NK-92 (cell line): ENCODE measurements around the gene TAAR9.

Experiments used
- DNase-seq: peaks from one replicate; lab custom pipeline; 2025; ENCODE audit not compliant: unreplicated experiment; lab: John Stamatoyannopoulos, UW

TAAR9 gene, protein sequence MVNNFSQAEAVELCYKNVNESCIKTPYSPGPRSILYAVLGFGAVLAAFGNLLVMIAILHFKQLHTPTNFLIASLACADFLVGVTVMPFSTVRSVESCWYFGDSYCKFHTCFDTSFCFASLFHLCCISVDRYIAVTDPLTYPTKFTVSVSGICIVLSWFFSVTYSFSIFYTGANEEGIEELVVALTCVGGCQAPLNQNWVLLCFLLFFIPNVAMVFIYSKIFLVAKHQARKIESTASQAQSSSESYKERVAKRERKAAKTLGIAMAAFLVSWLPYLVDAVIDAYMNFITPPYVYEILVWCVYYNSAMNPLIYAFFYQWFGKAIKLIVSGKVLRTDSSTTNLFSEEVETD

DNA sequence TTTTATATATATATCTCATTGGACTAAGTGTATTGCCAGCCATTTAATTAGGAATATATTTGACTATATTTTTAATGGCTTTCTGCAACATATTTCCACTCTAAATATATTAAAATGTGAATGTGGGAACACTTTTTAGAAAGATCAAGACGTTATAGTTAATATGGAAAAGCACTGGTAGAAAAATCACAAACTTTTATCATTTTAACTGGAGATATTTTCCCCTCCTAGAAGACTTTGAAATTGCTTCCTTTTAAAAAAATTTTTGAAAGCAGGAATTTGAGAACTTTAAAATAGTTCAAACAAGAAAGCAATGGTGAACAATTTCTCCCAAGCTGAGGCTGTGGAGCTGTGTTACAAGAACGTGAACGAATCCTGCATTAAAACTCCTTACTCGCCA lies at the start of gene TAAR9:
TAAR9 (plus strand) TSS at position 301 of the 400 bp plus-strand sequence; CDS start at position 314, 13 bp downstream.
- no peak for DNase-seq

DNA sequence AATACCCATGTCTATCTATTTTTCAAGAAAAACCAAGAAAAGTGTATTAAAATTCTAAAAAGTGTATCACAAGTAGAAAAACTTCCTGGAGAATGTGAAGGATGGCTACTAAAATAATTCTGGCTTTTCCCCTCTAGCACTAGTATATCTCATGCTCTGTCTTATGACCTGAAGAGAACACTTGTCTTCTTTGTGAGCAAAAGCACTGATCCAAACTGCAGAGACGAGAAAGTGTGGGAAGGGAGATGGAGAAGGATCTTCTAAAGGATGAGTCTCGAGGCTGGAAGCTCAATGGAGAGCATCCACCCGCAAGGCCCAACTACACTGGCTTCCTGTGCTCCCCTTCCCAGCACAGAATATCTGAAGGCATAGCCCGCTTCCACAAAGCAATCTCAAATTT lies 48.7 kb upstream of the TAAR9 start:
- no peak for DNase-seq

GRCh38 chr6:132490024-132490423 lies 48.1 kb upstream of the TAAR9 start:
- no peak for DNase-seq

DNA sequence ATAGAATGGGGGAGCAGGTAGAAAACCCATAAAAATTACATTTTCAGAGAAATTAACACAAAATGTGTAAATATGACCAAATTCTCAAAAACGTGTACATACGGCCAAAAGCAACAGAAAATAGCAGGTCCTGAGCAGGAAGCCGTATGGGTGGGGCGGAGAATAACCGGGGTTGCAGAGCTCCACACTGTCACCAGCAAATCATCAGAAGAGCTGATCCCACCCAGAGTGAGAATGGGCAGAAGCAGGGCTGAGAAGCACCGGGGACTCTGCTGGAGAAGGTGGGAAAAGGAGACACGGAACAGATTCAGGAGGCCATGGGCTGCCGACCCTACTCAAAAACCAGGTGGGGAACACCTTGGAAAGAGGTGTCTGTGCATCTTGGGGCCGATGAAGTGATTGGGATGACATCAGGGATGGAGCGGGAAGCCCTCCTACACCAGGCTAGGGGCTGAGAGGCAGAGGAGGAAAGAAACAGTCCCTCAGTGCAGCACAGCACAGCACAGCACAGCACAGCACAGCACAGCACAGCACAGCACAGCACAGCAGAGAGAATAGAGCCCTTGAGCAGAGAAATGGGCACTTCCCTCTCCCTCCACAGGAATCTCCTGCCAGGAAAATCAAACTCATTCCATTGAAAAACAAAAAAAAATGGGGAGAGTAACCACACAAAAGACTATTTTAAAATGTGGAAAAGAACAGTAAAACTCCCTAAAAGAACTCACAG lies 47.4 kb upstream of the TAAR9 start:
- no peak for DNase-seq

DNA sequence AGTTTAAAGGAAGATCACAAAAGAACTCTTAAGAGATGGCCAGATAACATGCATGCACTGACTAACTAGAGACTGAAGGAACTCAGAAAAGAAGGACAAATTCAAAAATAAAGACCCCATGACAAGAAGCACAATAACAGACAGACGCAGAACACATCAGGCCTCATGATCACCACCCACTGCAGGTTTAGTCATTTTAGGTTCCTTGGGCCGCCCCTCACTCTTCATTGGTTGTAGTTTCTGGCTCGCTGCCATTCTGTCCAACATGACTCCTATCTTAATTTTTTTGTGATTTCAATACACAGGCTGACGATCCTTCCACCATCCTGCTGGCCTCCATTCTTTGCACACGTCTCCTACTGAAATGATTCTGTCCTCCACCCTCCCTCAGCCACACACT lies 46.8 kb upstream of the TAAR9 start:
- DNase-seq: no peak

DNA sequence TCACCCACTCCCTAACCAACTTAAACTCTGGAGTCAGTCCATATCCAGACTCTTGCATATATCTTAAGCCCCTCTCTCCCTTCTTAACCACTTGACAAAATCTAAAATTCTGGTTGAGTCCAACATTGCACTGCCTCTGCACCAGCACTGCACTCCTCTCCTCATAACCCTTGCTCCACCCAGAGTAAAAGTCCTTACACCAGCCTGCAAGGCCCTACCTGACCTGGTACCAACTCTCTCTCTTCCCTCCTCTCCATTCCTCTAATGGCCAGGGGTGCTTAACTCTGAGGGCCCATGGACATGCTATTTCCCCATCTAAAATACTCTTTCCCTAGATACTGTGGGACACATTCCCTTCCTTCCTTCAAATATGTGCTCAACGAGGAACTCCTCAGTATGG lies 46.2 kb upstream of the TAAR9 start:
- DNase-seq: no peak

DNA sequence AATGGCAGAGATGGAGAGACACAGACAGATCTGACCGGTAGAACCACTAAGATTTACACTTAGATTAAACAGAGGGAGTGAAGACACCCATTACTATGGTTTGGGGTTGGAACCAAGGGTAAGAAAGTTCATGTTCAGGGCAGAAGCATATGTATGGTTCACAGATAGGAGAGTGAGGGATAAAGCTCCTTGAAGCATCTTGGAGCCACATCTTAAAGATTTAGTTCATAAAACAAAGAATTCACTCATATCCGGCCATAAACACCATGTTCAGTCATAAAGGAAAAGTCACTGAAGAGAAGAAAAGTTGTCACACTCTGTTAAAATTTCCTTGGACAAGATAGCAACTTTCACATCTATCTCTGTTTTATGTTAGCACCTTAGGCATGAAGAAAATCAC lies 43.1 kb upstream of the TAAR9 start:
- no peak for DNase-seq

- DNase-seq: no peak
Measured at GRCh38 chr6:132495604-132496079, 42.4 kb upstream of the TAAR9 start.

DNA sequence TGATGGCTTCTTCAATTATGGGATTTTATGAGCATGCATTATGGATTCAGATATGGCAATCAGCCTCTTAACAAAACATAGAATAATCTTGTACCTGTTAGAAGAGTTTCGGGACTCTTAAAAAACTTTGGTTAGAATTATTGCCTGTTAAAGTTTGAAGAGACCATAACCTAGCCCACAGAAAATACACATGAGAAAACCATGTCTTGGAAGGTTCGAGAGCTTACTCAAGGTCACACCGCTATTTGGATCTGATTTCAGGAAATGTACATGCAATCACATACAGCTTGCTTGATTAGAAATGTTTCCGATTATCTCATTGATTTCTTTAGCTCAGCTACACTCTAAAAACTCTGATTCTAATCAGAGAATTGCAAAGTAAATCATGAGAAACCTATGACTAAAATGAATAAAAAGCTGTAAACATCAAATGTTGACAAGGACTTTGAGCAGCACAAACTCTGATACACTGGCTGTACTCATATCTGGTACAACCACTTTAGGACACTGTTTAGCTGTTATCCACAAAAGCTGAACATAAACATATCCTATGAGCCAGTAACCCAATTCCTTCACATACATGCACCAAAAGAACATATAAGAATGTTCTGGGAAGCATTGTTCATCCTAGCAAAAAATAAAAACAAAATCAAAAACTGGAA lies 41.4 kb upstream of the TAAR9 start:
- no peak for DNase-seq

- DNase-seq: no peak
Measured at GRCh38 chr6:132498638-132499037, 39.4 kb upstream of the TAAR9 start.

GRCh38 chr6:132499757-132500156 lies 38.3 kb upstream of the TAAR9 start:
- DNase-seq: no peak

GRCh38 chr6:132504757-132505156 lies 33.3 kb upstream of the TAAR9 start:
- no peak for DNase-seq

DNA sequence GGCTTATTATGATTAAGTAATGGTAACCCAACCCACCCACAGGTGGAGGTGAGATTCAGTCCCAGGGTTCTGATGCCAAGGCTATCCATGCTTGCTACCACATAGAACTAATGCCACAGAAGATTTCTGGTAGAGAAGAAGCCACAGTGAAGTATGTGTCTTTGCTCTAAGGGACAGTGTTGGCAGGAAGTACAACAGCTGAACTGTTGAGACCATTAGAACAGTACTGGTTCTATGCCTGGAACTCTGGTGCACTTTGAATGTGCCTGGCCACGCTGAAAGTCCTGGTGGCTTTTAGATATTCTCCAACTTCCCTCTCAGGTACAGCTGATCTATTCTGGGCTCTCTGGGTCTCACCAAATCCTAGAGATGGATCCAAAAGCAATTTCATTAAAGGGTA lies 32.9 kb upstream of the TAAR9 start:
- no peak for DNase-seq

DNA sequence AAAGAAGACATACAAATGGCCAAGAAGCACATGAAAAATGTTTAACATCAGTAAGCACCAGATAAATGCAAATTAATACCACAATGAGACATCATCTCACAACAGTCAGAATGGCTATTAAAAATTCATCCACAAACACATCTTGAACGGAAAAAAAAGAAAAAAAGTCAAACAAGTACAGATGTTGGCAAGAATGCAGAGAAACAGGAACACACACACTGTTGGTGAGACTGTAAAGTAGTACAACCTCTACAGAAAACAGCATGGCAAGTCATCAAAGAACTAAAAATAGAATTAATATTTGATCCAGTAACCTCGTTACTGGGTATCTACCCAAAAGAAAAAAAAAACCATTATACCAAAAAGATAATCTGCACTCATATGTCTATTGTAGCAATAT lies 31.6 kb upstream of the TAAR9 start:
- no peak for DNase-seq

GRCh38 chr6:132506869-132507808 lies 30.9 kb upstream of the TAAR9 start:
- no peak for DNase-seq

GRCh38 chr6:132511210-132511830 lies 26.8 kb upstream of the TAAR9 start:
- DNase-seq: no peak

DNA sequence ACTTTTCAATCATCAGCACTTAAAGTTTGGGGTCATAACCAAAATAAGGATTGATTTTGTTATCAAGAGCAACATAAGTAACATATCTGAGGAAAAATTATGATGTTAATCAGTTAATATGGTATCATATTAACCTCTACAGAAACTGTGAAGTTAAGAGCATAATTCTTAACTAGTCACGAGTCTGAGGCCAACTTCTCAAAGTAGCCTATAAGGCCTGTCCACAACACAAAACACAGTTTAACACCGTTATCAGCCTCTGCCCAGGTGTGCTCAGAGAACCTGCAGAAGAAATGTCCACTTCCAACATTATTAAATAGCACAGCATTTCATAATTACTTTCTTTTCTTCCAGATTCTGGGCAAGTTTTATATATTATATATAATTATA lies 26.3 kb upstream of the TAAR9 start:
- no peak for DNase-seq

DNA sequence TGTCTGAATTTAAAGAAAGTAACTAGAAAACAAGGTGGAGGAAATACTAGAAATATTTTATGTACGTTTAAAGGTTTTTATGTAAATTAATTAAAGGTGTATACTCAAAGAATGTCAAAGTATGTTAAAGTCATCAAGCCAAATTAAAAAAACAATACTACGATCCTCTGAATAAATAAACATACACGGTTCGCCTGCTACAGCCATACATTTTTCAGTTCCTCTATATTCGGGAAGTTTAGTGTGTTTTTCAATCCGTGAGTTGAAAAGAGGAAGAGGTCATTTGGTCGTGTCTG lies 25.8 kb upstream of the TAAR9 start:
- DNase-seq: no peak

DNA sequence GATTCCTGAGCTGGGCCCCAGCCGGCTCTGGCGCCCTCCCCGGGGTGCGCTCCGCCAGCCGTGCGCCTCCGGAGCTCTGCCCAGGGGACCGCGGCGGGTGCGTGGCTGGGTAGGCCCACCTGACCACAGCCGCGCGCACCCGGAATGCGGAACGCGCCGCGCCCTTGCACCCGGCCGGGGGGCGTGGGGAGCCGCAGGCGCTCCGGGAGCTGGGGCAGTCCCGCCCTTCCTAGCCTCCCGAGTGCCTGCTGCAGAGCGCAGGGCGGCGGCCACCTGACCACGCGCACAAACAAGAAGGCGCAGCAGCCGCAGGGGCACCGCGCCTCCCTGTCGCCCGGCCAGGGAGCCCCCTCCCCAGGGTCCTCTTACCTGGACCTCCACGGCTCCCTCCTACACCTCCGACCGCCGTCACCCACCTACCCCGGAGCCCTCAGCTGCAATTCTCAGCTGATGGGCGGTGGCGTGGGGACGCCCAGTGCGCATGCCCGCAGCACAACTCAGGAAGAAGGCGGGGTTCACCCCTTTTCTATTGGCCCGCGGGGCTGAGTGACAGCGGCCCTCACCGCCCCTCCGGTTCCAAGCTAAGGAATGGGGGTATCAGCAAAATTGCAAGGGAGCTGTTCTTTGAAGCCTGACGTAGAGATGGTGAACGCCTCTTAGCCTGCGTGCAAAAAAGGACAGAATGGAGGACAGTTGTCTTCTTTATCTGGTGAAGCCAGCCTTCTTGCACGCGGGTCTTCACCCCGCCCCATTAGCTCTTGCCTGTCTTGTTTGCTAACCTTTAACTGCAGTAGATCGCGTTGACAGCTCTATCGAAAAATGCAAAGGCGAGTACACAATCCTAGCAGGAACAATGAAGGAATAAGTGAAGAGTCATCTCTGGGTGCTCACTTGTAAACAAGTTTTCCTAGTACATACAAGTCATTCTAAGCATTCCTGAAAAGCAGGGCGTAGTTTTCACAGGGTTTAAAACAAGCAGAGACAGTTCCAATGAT lies 25.1 kb upstream of the TAAR9 start, which contains the start of gene STX7:
STX7 (minus strand) TSS at position 479 of the 995 bp plus-strand sequence. CDS start 9,586 bp downstream, outside the sequence.
- no peak for DNase-seq
